OCI-LY7 (cell line): ENCODE results near the gene ABCA3.

Source experiments
- EZH2phosphoT487 ChIP-seq: fragments of 200-600 bp; sonication (generic); IDR thresholded peaks from 2 replicates; pipeline ENCODE4 v1.6.1; 2018; ENCODE audit warnings: low read depth, borderline replicate concordance, mild to moderate bottlenecking, mixed run types, antibody characterized with exemption, low read length, moderate library complexity, mixed read lengths
- TF ChIP-seq, protein P1 (sequence below): fragments of 200-600 bp; sonication (generic); conservative IDR thresholded peaks from 2 replicates; pipeline ENCODE4 v1.5.1; 2014; ENCODE audit warnings: mild to moderate bottlenecking, antibody characterized with exemption, low read length, moderate library complexity, mixed read lengths

DNA sequence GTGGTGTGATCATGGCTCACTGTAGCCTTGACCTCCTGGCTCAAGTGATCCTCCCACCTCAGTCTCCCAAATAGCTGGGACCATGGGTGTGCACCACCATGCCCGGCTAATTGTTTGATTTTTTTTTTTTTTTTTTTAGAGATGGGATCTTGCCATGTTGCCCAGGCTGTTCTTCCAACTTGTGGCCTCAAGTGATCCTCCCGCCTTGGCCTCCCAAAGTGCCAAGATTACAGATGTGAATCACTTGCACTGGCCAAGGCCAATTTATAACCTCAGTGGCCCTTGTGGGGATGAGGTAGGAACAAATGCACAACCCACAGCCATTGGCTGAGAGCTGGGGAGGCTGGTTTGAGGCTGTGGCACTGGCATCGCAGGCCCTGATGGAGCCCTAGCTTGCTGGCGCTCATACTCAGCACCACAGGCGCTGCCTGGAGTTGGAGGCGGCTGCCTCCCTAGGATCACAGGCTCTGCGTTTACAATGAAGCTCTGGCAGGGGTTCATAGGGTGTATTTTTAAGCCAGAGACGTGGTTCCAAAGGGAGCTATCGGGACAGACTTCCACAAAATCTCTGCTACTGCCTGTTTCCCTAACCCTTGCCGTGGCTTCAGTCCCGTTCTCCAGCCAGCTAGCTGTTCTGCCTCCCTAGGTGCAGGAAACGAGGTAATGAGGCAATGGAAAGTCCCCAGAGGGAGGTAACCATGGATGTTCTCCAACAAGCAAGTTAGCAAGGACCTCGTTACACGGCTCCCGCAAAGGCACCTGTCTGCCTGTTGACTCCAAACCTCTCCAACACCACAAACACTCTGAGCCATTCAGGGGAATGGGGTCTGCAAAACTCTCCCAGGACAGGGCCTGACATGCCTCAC, 2.9 kb downstream of the ABCA3 start:
- TF ChIP-seq, protein P1, sequence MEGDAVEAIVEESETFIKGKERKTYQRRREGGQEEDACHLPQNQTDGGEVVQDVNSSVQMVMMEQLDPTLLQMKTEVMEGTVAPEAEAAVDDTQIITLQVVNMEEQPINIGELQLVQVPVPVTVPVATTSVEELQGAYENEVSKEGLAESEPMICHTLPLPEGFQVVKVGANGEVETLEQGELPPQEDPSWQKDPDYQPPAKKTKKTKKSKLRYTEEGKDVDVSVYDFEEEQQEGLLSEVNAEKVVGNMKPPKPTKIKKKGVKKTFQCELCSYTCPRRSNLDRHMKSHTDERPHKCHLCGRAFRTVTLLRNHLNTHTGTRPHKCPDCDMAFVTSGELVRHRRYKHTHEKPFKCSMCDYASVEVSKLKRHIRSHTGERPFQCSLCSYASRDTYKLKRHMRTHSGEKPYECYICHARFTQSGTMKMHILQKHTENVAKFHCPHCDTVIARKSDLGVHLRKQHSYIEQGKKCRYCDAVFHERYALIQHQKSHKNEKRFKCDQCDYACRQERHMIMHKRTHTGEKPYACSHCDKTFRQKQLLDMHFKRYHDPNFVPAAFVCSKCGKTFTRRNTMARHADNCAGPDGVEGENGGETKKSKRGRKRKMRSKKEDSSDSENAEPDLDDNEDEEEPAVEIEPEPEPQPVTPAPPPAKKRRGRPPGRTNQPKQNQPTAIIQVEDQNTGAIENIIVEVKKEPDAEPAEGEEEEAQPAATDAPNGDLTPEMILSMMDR: no peak
- no peak for TF ChIP-seq EZH2phosphoT487
